Skeletal muscle tissue (tissue), 4 donors: ENCODE measurements around the gene KISS1R. TPM values are rescaled to one million over a fixed set of nuclear protein-coding genes. Genes with fewer than 3 reads are reported as not detected.
A peak's percentile ranks its signal among the peaks of the same experiment; 100 is the strongest.

ENCODE experiments used
- H3K27ac ChIP-seq: one replicate; pipeline ENCODE4 v1.7.0; 2013; ENCODE audit warnings: mild to moderate bottlenecking, low read depth, low read length, inconsistent platforms
- H3K27me3 ChIP-seq, 3 donors: one replicate each; pipeline ENCODE4 v1.7.0; 2013; ENCODE audit warnings: low read length in 3 of 3; ENCODE audit not compliant: control insufficient read depth in 3 of 3, insufficient read depth in 3 of 3
- H3K36me3 ChIP-seq, 3 donors: one replicate each; pipeline ENCODE4 v1.7.0; 2013; ENCODE audit warnings: low read length in 3 of 3; ENCODE audit not compliant: control insufficient read depth in 3 of 3, insufficient read depth in 3 of 3
- H3K4me1 ChIP-seq, 3 donors: one replicate each; pipeline ENCODE4 v1.7.0; 2013; ENCODE audit warnings: low read length in 3 of 3, mild to moderate bottlenecking in 3 of 3; ENCODE audit not compliant: control insufficient read depth in 3 of 3, insufficient read depth in 3 of 3
- H3K4me3 ChIP-seq, 3 donors: one replicate each; pipeline ENCODE4 v1.7.0; 2013; ENCODE audit warnings: low read length in 3 of 3
- H3K9ac ChIP-seq, 3 donors: one replicate each; pipeline ENCODE4 v1.7.0; 2013; ENCODE audit warnings: low read length in 3 of 3, mild to moderate bottlenecking in 3 of 3, moderate library complexity in 2 of 3, low read depth in 1 of 3
- H3K9me3 ChIP-seq, 3 donors: one replicate each; pipeline ENCODE4 v1.7.0; 2013; ENCODE audit warnings: low read length in 3 of 3; ENCODE audit not compliant: control insufficient read depth in 3 of 3
- total RNA-seq: library from RNA; depleted of rRNA; stranded (reverse); fragments of >200 nt; gene quantifications from one replicate; pipeline ENCODE4 v1.2.3, GENCODE V29; 2014
- donor health status: Osteomylitis.

The KISS1R gene
- not detected for total RNA-seq

DNA sequence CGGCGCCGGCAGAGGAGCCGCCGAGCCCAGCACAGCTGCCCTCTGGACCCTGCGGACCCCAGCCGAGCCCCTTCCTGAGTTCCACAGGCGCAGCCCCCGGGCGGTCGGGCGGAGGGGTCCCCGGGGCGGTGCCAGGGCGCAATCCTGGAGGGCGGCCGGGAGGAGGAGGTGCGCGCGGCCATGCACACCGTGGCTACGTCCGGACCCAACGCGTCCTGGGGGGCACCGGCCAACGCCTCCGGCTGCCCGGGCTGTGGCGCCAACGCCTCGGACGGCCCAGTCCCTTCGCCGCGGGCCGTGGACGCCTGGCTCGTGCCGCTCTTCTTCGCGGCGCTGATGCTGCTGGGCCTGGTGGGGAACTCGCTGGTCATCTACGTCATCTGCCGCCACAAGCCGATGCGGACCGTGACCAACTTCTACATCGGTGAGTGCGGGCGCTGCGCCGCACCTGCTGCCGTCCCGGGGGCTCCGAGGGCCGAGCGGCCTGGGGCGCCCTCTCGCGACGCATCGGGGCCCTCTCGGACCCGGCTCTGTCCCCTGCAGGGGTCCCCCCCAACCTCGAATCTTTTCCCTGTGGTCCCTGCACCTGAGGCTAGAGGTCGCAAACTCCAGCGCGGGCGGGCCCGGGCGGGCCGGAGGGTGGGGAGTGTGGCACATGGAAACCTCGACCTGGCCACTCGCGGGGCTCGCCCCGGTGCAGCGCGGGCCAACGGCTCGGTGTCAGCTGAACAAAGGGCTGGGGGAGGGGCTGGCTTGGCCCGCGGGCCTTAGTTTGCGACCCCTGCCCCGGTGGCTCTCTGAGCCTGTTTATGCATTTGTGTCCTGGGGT, at the start of gene KISS1R:
Gene KISS1R, plus strand, starts transcription at position 11 of the 829 bp plus-strand sequence. Its CDS starts 170 bp downstream, at position 181.
- Histone ChIP-seq H3K27ac (no peak within 1 kb of the TSS), H3K36me3 (no peaks in the 10 kb centered on the region), H3K9ac (peak within 1 kb of the TSS in 2 of 3 donors; percentile 33 to 45), H3K4me1 (peaks cover 11 to 21% (median 13%) of the 10 kb centered on the region in 3 donors), H3K4me3 (peak within 1 kb of the TSS in 1 of 3 donors; percentile 43), H3K9me3 (no peaks in the 10 kb centered on the region), H3K27me3 (peaks cover 35 to 43% (median 39%) of the 10 kb centered on the region in 3 donors)

DNA sequence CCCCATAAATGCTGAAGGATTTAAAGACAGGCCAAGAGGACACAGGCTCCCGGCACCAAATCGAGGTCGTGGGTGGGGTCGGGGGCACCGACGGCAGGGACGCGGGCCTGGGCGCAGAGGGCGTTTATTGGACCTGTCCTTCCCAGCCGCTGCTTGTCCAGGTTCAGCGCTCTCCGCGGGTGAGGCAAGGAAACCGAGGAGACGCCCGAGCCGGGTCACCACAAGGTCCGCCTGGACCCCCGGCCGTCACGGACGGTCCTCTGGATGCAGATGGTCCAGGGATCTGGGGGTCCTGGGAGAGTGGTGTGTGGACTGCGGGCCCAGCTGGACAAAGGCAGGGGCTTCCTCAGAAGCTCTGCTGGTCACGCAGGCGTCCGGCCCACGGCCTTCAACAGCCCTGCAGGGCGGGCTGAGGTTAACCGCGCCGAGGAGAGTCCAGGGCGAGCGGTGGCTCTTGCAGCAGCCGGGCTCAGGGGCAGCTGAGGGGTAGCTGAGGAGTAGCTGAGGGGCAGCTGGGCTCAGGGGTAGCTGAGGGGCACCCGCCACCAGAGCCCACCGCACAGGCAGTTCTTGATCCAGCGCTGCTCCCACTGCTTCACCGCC, 49.2 kb upstream of the KISS1R start:
- Histone ChIP-seq H3K4me3 (no peak overlapping the region), H3K36me3 (peaks cover 17 to 33% (median 22%) of the 10 kb centered on the region in 3 donors), H3K9me3 (no peaks in the 10 kb centered on the region), H3K9ac (no peak overlapping the region), H3K27ac (no peak overlapping the region), H3K27me3 (peaks cover 0 to 4% (median 3%) of the 10 kb centered on the region in 3 donors), H3K4me1 (peaks cover 4 to 12% (median 5%) of the 10 kb centered on the region in 3 donors)

DNA sequence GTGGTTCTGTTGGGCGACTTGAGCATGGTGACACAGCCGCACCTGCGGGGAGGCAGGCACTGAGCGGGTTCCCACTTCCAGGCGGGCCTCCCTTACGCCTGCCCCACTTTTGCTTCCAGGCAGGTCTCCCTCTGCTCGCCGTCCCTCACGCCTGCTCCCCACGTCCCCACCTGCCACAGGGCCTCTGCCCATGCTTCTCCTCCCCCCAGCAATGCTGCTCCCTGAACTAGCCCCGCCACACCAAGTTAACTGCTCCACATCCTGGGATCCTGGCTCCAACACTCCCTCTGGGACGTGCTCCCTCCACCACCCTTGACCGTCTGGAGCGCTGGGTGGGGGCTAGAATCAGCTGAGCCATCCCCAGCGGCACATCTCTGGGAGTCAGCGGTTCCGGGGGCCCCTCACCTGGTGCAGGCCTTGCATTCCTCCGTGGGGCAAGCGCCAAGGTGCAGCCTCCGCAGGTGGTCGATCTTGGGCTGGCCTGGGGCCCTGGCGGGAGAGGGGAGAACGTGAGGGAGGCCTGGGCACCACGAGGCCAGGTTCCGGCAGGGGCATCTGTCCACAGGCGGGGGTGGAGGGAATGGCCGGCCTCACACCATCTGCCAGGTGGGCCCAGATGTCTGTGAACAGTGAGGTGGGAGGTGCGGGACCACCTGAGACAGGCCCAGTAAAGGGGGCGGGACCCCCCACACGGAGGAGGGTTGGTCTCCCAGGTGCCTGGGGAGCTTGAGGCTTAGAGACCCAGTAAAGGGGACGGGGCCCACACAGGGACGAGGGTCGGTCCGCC, 48.5 kb upstream of the KISS1R start:
- Histone ChIP-seq H3K4me1 (peaks cover 4 to 9% (median 5%) of the 10 kb centered on the region in 3 donors), H3K4me3 (no peak overlapping the region), H3K9me3 (no peaks in the 10 kb centered on the region), H3K9ac (no peak overlapping the region), H3K27me3 (no peaks in the 10 kb centered on the region), H3K27ac (peak overlapping the region; percentile 64), H3K36me3 (peaks cover 17 to 33% (median 26%) of the 10 kb centered on the region in 3 donors)

DNA sequence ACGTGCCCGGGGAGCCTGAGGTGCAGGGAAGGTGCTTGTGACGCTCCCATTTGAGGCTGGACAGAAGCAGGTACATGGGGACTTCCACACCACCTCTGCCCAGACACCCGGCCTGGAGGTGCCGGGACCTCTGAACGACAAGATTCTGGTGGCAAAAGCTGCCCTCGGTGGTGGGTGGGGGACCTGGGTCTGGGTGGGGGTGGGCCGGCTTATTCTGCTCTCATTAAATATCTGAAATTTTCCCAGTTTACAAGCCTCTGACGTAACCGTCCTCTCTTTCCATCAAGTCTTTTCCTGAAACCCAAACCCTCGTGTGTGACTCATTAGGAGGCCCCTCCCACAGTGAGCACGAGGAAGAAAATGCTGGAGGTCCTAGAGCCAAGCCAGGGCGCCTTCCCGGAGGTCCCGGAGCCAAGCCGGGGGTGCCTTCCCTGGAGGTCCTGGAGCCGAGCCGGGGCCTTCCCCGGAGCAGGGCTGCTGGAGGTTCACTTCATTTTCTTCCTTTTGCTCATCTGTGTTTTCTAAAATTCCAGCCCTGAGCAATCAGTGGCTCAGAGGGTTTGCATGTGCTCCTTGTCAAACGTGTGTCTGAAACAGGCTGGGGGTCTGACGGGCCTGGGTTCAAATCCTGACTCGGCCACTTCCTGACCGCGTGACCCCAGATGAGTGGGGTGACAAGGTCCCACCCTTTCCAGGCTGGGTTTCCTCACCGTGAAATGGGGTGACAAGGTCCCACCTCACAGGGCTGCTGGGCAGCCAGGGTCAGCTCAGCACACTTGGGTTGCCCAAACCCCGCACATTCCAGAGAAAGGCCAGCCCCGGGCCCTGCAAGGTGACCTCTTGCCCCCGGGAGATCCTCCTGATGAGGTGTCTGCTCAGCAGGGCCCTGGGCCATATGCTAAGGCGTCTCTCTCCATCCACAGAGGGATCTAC, 47.6 kb upstream of the KISS1R start:
- H3K27ac ChIP-seq = peak overlapping the region; percentile 64
- H3K9me3 ChIP-seq = no peaks in the 10 kb centered on the region
- no peaks in the 10 kb centered on the region for H3K27me3 ChIP-seq
- no peak overlapping the region for H3K9ac ChIP-seq
- no peak overlapping the region for H3K4me3 ChIP-seq
- H3K4me1 ChIP-seq = peaks cover 3 to 9% (median 4%) of the 10 kb centered on the region in 3 donors
- peaks cover 21 to 33% (median 28%) of the 10 kb centered on the region in 3 donors for H3K36me3 ChIP-seq

DNA sequence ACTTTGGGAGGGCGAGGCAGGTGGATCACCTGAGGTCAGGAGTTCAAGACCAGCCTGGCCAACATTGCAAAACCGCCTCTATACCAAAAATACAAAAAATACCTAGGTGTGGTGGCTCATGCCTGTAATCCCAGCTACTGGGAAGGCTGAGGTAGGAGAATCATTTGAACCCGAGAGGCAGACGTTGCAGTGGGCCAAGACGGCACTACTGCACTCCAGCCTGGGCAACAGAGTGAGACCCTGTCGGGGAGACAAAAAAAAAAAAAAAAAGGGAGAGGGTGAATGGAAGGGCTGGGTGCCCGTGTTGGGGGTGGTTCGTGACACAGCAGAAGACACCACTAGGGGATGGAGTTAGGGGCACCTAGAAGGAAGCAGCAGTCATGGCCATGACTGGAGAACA, 46.8 kb upstream of the KISS1R start:
- Histone ChIP-seq H3K27ac (no peak overlapping the region), H3K9me3 (no peaks in the 10 kb centered on the region), H3K9ac (no peak overlapping the region), H3K27me3 (no peaks in the 10 kb centered on the region), H3K4me3 (no peak overlapping the region), H3K36me3 (peaks cover 24 to 35% (median 30%) of the 10 kb centered on the region in 3 donors), H3K4me1 (peaks cover 3 to 9% (median 4%) of the 10 kb centered on the region in 3 donors)

DNA sequence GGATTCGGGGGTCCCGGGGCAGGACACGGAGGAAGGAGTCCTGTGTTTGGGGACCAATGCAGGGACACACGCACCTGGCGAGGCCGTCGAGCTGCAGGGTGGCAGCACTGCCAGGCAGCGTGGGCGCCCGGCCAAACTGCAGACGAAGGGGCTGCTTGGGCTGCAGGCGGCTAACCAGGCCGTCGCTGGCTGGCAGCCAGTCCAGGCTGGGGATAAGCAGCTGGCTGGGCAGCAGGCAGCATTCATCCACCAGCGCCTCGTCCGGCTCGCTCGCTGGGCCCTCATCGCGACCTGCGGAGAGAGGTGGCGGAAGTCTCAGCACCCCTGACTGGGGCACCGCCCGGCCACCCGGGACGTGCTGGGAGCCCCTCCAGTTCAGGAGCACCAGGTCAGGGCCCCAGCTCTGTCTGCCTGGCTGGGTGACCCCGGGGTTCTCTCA, 46.2 kb upstream of the KISS1R start:
- Histone ChIP-seq H3K4me3 (no peak overlapping the region), H3K27me3 (no peaks in the 10 kb centered on the region), H3K27ac (no peak overlapping the region), H3K9ac (no peak overlapping the region), H3K9me3 (no peaks in the 10 kb centered on the region), H3K4me1 (peaks cover 3 to 9% (median 4%) of the 10 kb centered on the region in 3 donors), H3K36me3 (peaks cover 28 to 42% (median 30%) of the 10 kb centered on the region in 3 donors)

DNA sequence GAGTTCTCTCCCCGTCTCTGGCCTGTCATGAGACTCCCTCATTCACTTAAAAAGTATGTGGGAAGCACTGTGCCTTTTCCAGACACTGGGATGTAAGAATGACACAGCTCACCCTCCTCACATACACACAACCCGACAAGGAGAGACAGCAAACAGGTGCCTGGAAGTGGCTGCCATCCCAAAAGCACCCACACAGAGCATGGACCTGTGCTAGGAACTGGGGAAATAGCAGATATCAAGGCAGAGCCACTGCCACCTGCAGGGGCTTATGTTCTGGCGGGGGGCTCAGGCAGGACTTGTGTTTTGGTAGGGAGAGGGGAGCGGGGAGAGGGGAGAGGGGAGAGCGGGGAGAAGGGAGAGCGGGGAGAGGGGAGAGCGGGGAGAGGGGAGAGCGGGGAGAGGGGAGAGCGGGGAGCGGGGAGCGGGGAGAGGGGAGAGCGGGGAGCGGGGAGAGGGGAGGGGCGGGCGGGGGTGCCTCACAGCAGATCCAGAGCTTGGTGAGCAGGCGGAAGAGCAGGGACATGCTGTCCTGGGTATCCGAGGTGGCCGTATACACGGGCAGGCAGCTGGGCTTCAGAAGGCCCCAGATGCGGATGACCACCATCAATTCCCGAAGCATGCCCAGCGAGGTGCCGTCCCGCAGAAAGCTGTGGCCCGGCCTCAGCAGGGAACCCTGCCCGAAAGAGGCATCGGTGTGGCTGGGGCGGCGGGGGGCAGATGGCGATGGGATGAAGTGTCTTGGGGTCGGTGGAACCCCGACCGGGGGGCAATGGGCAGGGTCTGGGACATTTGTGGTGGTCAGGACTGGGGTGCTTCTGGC, 45.5 kb upstream of the KISS1R start:
- H3K27me3 ChIP-seq = no peaks in the 10 kb centered on the region
- no peaks in the 10 kb centered on the region for H3K9me3 ChIP-seq
- no peak overlapping the region for H3K27ac ChIP-seq
- H3K4me1 ChIP-seq = peaks cover 3 to 9% (median 4%) of the 10 kb centered on the region in 3 donors
- no peak overlapping the region for H3K4me3 ChIP-seq
- peaks cover 32 to 46% (median 34%) of the 10 kb centered on the region in 3 donors for H3K36me3 ChIP-seq
- peak overlapping the region in 1 of 3 donors; percentile 25 for H3K9ac ChIP-seq

DNA sequence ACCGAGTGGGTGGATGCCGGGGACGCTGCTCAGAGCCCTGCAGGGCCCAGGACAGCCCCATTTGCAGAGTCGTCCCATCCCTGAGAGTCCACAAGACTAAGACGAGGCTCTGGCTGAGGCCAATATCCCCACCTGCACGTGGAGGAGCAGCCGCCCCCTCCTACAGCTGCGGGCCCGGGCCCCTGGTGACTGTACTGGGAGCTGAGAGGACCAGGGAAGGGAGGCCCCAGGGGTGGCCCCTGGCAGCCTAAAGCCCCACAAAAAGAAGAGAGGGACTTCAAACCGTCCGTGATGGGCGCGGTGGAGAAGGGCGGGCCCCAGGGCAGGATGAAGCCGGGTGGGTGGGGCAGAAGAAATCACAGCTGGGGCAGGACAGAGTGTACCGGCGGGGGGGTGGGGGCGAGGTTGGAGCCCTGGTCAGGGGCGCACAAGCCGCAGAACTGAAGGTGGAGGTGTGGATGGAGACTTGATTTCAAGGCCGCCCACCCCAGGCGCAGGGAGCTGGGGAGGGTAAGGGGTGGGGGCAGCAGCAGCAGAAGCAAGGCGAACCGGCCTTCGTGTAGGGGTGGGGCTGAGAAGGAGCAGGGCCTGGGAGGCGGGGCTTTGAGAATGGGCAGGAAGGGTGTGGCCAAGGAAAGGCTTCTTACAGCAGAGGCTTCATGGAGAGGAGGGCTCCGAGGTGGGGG, 44.7 kb upstream of the KISS1R start:
- Histone ChIP-seq H3K9ac (peak overlapping the region in 1 of 3 donors; percentile 16), H3K9me3 (no peaks in the 10 kb centered on the region), H3K4me1 (peaks cover 3 to 9% (median 4%) of the 10 kb centered on the region in 3 donors), H3K27me3 (no peaks in the 10 kb centered on the region), H3K27ac (no peak overlapping the region), H3K36me3 (peaks cover 33 to 43% (median 34%) of the 10 kb centered on the region in 3 donors), H3K4me3 (no peak overlapping the region)
